SU-DHL-6 (cell line): ENCODE measurements around the gene CROCC.

Experiments used
- H2AFZ ChIP-seq: fragments of 200-600 bp; sonication (generic); 2 replicates; pipeline ENCODE4 v1.6.1; 2014; ENCODE audit warnings: low read depth, mild to moderate bottlenecking, moderate library complexity, mixed read lengths, antibody characterized with exemption, low read length; ENCODE audit not compliant: severe bottlenecking
- H3F3A ChIP-seq: fragments of 200-600 bp; shearing (Covaris generic); 2 replicates; pipeline ENCODE4 v1.6.0; 2016; ENCODE audit warnings: antibody characterized with exemption, mild to moderate bottlenecking; ENCODE audit not compliant: insufficient read depth
- H3K27ac ChIP-seq: fragments of 200-600 bp; sonication (generic); 2 replicates; pipeline ENCODE4 v1.5.1; 2016; ENCODE audit warnings: low read depth, mild to moderate bottlenecking, low read length, moderate library complexity, mixed read lengths
- H3K27me3 ChIP-seq: fragments of 200-600 bp; sonication (generic), shearing (Covaris generic); 2 replicates; pipeline ENCODE4 v1.6.0; 2014; ENCODE audit warnings: mild to moderate bottlenecking, low read length
- H3K36me3 ChIP-seq: fragments of 200-600 bp; sonication (generic); 2 replicates; pipeline ENCODE4 v1.6.1; 2014; ENCODE audit warnings: mild to moderate bottlenecking, low read length, mixed read lengths
- H3K4me2 ChIP-seq: fragments of 300-600, 200-600 bp; shearing (Covaris generic), sonication (generic); 2 replicates; pipeline ENCODE4 v1.6.0; 2014; ENCODE audit warnings: low read length, low read depth, mild to moderate bottlenecking; ENCODE audit not compliant: poor library complexity, severe bottlenecking
- H3K4me3 ChIP-seq: fragments of 200-600 bp; sonication (generic); 2 replicates; pipeline ENCODE4 v1.5.1; 2014; ENCODE audit warnings: antibody characterized with exemption, low read length, mild to moderate bottlenecking, mixed read lengths; ENCODE audit not compliant: insufficient read depth, poor library complexity, severe bottlenecking
- H3K79me2 ChIP-seq: fragments of 200-600 bp; sonication (generic); 2 replicates; pipeline ENCODE4 v1.6.1; 2014; ENCODE audit warnings: mild to moderate bottlenecking, low read length, moderate library complexity; ENCODE audit not compliant: insufficient read depth
- H3K9ac ChIP-seq: fragments of 200-600 bp; sonication (generic); 2 replicates; pipeline ENCODE4 v1.7.0; 2014; ENCODE audit warnings: mild to moderate bottlenecking, low read length
- H3K9me2 ChIP-seq: fragments of 200-600 bp; sonication (generic); replicated peaks from 2 replicates; pipeline ENCODE4 v1.6.1; 2014; ENCODE audit warnings: low read length; ENCODE audit not compliant: insufficient read depth
- H3K9me3 ChIP-seq: fragments of 200-600 bp; sonication (generic); 2 replicates; pipeline ENCODE4 v1.6.1; 2014; ENCODE audit warnings: low read length, mixed read lengths; ENCODE audit not compliant: insufficient read depth
- H4K20me1 ChIP-seq: fragments of 200-600 bp; sonication (generic); 2 replicates; pipeline ENCODE4 v1.6.1; 2014; ENCODE audit warnings: low read depth, mild to moderate bottlenecking, antibody characterized with exemption, low read length, moderate library complexity, mixed read lengths
- CTCF ChIP-seq: fragments of 200-600 bp; sonication (generic); IDR thresholded peaks from one replicate; pipeline ENCODE4 v1.5.1; 2017; ENCODE audit warnings: antibody characterized with exemption, mild to moderate bottlenecking, low read length, moderate library complexity; ENCODE audit not compliant: insufficient read depth, poor library complexity, severe bottlenecking
- EZH2phosphoT487 ChIP-seq: fragments of 200-600 bp; sonication (generic), shearing (Covaris generic); conservative IDR thresholded peaks from 2 replicates; pipeline ENCODE4 v1.6.1; 2018; ENCODE audit warnings: mild to moderate bottlenecking, antibody characterized with exemption, low read length, moderate library complexity, mixed read lengths

Gene CROCC

GRCh38 chr1:16984717-16985116 lies 63.0 kb downstream of the CROCC start:
- Histone ChIP-seq H3K79me2 (no peaks in the 10 kb centered on the region), H3F3A (no peaks in the 10 kb centered on the region), H3K9ac (no peak overlapping the region), H3K9me2 (no peaks in the 10 kb centered on the region), H3K9me3 (no peaks in the 10 kb centered on the region), H3K27me3 (no peaks in the 10 kb centered on the region), H4K20me1 (no peaks in the 10 kb centered on the region), H3K4me3 (no peak overlapping the region), H3K27ac (no peak overlapping the region), H3K4me2 (no peak overlapping the region), H2AFZ (no peak overlapping the region), H3K36me3 (no peaks in the 10 kb centered on the region)
- TF ChIP-seq EZH2phosphoT487 = no peak

GRCh38 chr1:16986113-16986512 lies 64.4 kb downstream of the CROCC start:
- Histone ChIP-seq H3K9me2 (no peaks in the 10 kb centered on the region), H3K36me3 (no peaks in the 10 kb centered on the region), H3K79me2 (no peaks in the 10 kb centered on the region), H3K27me3 (no peaks in the 10 kb centered on the region), H3K4me3 (no peak overlapping the region), H3K9me3 (no peaks in the 10 kb centered on the region), H3K27ac (no peak overlapping the region), H3F3A (no peaks in the 10 kb centered on the region), H2AFZ (no peak overlapping the region), H4K20me1 (no peaks in the 10 kb centered on the region), H3K4me2 (no peak overlapping the region), H3K9ac (no peak overlapping the region)
- TF ChIP-seq EZH2phosphoT487 (no peak), CTCF (no peak)

GRCh38 chr1:16986560-16986959 lies 64.8 kb downstream of the CROCC start:
- TF ChIP-seq EZH2phosphoT487 (no peak), CTCF (no peak)
- Histone ChIP-seq H3K9me2 (no peaks in the 10 kb centered on the region), H3F3A (no peaks in the 10 kb centered on the region), H3K79me2 (no peaks in the 10 kb centered on the region), H2AFZ (no peak overlapping the region), H3K9ac (no peak overlapping the region), H4K20me1 (no peaks in the 10 kb centered on the region), H3K36me3 (no peaks in the 10 kb centered on the region), H3K4me2 (no peak overlapping the region), H3K27me3 (no peaks in the 10 kb centered on the region), H3K27ac (no peak overlapping the region), H3K4me3 (no peak overlapping the region), H3K9me3 (no peaks in the 10 kb centered on the region)

- H3F3A ChIP-seq = no peaks in the 10 kb centered on the region
- H3K36me3 ChIP-seq = no peaks in the 10 kb centered on the region
- H3K4me3 ChIP-seq = no peak overlapping the region
- H2AFZ ChIP-seq = no peak overlapping the region
- no peaks in the 10 kb centered on the region for H3K9me2 ChIP-seq
- H3K79me2 ChIP-seq = no peaks in the 10 kb centered on the region
- no peaks in the 10 kb centered on the region for H3K9me3 ChIP-seq
- no peaks in the 10 kb centered on the region for H3K27me3 ChIP-seq
- TF ChIP-seq CTCF = peak; percentile 50
- no peak for TF ChIP-seq EZH2phosphoT487
- H3K4me2 ChIP-seq = no peak overlapping the region
- H3K9ac ChIP-seq = no peak overlapping the region
- H3K27ac ChIP-seq = no peak overlapping the region
- no peaks in the 10 kb centered on the region for H4K20me1 ChIP-seq
These were observed 65.2 kb downstream of the CROCC start for GRCh38 chr1:16986962-16987361.
